Measurements from ENCODE around the gene OR2H1.

GRCh38 chr6:29466241-29466640 is 9.3 kb downstream of the OR2H1 start:
- TF ChIP-seq CTCF (IDR thresholded peaks at IDR 0.05; ENCODE audit: low read depth, low read length, poor library complexity, severe bottlenecking) (no peak), EZH2phosphoT487 (IDR thresholded peaks at IDR 0.05; ENCODE audit: borderline replicate concordance, low read length) (no peak)
